Adipocyte (in vitro differentiated cells): ENCODE data around the gene FHL2.
"Not testable (repeated sequence)": the region's sequence is repeated elsewhere in the genome, so short reads cannot be mapped to it uniquely, and the experiment has no call there.

ENCODE experiments used
- DNase-seq: peaks from one replicate; pipeline ENCODE4 v3.0.0-alpha.2; 2015; ENCODE audit warnings: low read depth
- H3K27me3 ChIP-seq: replicated peaks from 2 replicates; pipeline ENCODE4 v1.7.0; 2013; ENCODE audit warnings: mild to moderate bottlenecking, low read length, moderate library complexity; ENCODE audit not compliant: control insufficient read depth, insufficient read depth
- H3K36me3 ChIP-seq: 2 replicates; pipeline ENCODE4 v1.7.0; 2013; ENCODE audit warnings: low read length, mild to moderate bottlenecking, moderate library complexity; ENCODE audit not compliant: control insufficient read depth, insufficient read depth, severe bottlenecking
- H3K4me1 ChIP-seq: 2 replicates; pipeline ENCODE4 v1.7.0; 2013; ENCODE audit warnings: mild to moderate bottlenecking, low read length, moderate library complexity; ENCODE audit not compliant: control insufficient read depth, insufficient read depth
- H3K4me3 ChIP-seq: 2 replicates; pipeline ENCODE4 v1.7.0; 2013; ENCODE audit warnings: mild to moderate bottlenecking, low read length, moderate library complexity
- H3K9ac ChIP-seq: 2 replicates; pipeline ENCODE4 v1.7.0; 2013; ENCODE audit warnings: mild to moderate bottlenecking, low read length, moderate library complexity
- H3K9me3 ChIP-seq: 2 replicates; pipeline ENCODE4 v1.7.0; 2013; ENCODE audit warnings: mild to moderate bottlenecking, low read length, moderate library complexity; ENCODE audit not compliant: control insufficient read depth

FHL2 gene

DNA sequence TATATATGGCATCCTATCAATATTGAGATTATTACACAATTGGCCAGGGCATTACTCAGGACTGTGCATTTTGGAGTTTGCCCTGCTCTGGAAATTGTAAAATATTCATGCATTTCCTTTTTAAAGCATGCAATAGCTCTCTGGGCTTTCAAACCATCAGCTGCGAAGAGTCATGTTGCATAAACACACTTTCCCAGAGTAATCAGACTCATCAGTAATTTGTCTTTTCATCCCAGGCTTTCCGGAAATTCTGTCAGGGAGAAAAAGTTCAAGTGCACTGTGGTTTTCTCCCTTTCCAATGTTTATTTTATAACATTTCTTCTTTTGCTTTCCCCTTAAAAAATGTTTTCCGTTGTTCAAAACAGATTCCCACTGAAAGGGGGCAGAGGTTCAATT lies 38.9 kb upstream of the FHL2 start:
- H3K27me3 ChIP-seq, result peaks cover 19% of the 10 kb centered on the region
- no peak overlapping the region for H3K4me3 ChIP-seq
- H3K9me3 ChIP-seq, result no peaks in the 10 kb centered on the region
- no peaks in the 10 kb centered on the region for H3K36me3 ChIP-seq
- H3K4me1 ChIP-seq, result peaks cover 15% of the 10 kb centered on the region
- H3K9ac ChIP-seq, result no peak overlapping the region
- DNase-seq, result peak; percentile 82

DNA sequence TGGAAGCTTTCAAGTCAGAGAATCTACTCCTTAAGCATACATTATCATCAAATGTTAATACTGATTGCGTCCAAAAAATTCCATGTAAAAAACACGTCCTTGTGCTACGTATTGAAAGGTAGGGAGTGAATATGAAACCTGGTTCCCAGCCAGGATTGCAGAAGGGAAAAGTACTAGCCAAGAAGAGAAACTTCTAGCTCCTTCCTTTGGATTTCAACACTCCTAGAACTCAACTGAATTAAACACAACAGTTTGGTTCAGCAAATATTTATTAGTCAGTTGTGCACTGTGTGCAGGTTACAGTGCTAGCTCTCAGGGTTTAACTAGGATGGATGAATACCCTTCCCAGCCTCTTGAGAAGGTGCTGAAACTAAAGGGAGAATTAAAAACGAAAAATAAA lies 33.9 kb upstream of the FHL2 start:
- H3K4me3 ChIP-seq, result peak overlapping the region; percentile 7
- H3K9me3 ChIP-seq, result no peaks in the 10 kb centered on the region
- H3K27me3 ChIP-seq, result peaks cover 12% of the 10 kb centered on the region
- DNase-seq, result no peak
- no peak overlapping the region for H3K9ac ChIP-seq
- no peaks in the 10 kb centered on the region for H3K36me3 ChIP-seq
- H3K4me1 ChIP-seq, result peaks cover 20% of the 10 kb centered on the region

DNA sequence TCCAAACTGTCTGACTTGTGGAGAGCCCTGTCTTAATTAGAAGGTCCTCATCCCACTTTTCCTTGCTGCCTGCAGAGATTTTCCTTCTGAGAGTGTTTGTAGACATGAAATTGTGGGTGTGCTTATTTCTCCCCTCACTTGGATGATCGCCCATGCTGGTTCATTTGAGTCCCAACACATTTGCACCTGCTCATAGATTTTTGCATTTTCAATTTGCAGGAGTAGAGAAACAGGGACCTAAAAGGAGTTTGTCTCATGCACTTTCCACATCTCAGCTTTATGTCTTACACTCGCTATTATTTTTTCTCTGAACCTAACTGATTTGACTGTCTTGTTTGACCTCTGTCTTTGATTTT lies 33.2 kb upstream of the FHL2 start:
- H3K36me3 ChIP-seq, result no peaks in the 10 kb centered on the region
- no peak for DNase-seq
- no peak overlapping the region for H3K9ac ChIP-seq
- no peaks in the 10 kb centered on the region for H3K9me3 ChIP-seq
- peaks cover 20% of the 10 kb centered on the region for H3K4me1 ChIP-seq
- H3K27me3 ChIP-seq, result peaks cover 12% of the 10 kb centered on the region
- H3K4me3 ChIP-seq, result no peak overlapping the region

DNA sequence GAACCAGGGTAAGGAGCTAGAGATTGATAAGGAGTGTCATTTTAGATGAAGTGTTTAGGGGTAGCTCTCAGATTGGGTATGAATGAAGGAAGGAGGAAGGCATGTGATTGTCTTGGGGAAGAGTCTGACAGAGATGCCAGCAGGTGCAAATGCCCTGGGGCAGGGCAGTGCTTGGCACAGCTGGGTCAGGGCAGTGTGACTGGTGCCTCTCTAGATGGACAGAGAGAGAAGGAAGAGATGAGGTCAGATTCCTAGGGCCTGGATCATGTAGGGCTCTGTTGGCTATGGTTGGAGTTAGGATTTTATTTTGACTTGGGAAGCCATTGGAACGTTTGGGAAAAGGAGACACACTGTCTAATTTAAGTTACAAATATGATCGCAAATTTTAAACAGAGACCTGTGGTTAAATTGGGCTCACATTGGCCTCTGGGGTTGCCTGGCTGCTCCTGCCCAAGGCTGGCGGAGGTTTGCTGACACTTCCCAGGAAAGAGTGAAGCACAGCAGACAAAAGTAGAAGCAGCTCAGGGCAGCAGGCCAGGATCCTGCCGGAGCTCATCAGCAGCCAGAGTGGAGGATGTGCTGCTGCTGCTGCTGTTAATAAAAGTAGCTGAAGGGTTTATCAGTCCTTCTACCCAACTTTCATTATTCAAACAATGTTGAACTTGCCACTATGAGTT lies 32.7 kb upstream of the FHL2 start:
- H3K36me3 ChIP-seq, result no peaks in the 10 kb centered on the region
- peak; percentile 53 for DNase-seq

DNA sequence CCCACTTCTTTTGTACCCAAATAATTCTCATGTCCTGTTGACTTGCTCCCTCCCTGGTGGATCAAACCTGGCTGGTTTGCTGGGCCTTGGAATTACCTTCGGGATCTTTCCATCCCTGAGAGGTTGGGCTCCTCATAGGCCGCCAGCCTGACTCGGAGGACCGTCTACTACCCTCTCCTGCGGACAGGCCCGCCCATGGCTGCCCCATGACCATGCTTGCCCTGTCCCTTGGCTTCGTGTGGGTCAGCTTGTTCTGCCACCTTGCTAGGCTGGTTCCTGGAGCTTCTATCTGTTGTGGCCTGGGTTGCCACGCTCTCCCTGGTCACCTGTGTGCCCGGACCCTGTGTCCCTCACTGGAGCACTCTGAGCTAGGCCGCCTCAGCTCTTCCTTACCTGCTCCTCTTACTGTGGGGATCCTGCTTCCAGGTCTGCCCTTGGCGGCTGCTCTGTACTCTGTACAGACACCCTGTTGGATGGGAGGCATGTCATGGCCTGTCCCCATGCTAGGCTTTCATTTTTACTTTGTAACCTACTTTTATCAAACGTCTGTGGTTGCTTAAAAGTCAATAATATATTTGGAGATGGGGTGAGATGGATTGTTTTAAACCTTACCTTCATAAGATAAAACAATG lies 29.7 kb upstream of the FHL2 start:
- Histone ChIP-seq H3K36me3 (no peaks in the 10 kb centered on the region), H3K9ac (no peak overlapping the region), H3K27me3 (peaks cover 25% of the 10 kb centered on the region), H3K4me1 (peaks cover 20% of the 10 kb centered on the region), H3K4me3 (no peak overlapping the region), H3K9me3 (peaks cover 2% of the 10 kb centered on the region)
- no peak for DNase-seq

More for the DNA sequence above, 32.7 kb upstream of the FHL2 start:
- peaks cover 17% of the 10 kb centered on the region for H3K27me3 ChIP-seq
- H3K9ac ChIP-seq, result no peak overlapping the region
- no peaks in the 10 kb centered on the region for H3K9me3 ChIP-seq
- peaks cover 20% of the 10 kb centered on the region for H3K4me1 ChIP-seq
- no peak overlapping the region for H3K4me3 ChIP-seq

DNA sequence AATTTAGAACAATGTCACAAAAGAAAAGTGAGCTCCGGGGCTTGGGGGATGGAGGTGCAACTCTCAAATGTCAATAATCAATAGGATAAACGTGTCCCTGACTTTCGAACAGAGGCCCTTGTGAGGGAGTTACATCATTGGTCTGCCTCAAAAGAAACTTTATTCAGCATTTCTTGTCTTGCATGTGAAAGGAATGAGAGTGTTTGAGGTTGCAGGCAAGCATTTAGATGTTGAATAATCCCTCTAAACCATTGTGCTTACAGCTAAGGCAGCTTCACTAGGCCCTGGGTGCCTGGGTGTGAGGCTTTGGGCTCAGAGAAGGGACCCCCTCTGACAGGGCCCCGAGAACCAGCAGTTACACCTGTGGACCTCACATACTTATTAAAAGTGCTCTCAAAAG lies 28.6 kb upstream of the FHL2 start:
- H3K27me3 ChIP-seq, result peaks cover 35% of the 10 kb centered on the region
- no peak overlapping the region for H3K9ac ChIP-seq
- H3K9me3 ChIP-seq, result peaks cover 9% of the 10 kb centered on the region
- peak; percentile 38 for DNase-seq
- no peaks in the 10 kb centered on the region for H3K36me3 ChIP-seq
- no peak overlapping the region for H3K4me3 ChIP-seq
- peaks cover 10% of the 10 kb centered on the region for H3K4me1 ChIP-seq

DNA sequence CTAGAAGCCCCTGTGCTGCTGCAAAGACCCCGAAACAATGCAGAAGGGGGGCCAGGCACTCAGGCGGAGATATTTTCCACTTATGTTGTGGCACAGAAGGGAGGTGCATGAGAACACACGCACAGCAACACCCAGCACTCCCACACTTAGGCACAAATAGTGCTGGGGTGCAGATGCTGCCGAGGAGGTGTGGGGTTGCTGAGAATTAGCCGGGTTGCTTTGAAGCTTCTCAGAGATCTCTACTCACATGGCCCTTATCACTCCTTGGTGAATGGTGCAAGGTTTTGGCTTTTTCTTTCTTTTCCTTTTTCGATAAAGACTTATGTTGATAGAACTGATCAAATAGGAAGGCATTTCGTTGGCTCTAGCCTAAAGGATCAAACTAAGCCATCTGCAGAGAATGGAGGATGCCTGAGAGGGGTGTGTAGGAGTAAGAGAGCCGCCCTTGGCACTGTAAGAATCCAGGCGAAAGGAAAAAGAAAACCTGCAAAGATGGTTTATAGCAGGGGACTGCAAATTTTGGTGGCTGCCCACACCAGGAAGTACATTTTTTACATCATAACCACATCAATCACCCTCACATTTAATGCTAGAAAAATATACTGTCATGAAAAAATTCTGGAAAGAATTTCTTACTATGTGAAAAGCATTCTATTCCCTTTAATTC lies 27.9 kb upstream of the FHL2 start:
- Histone ChIP-seq H3K4me3 (no peak overlapping the region), H3K9me3 (peaks cover 9% of the 10 kb centered on the region), H3K36me3 (no peaks in the 10 kb centered on the region), H3K9ac (no peak overlapping the region), H3K27me3 (peaks cover 42% of the 10 kb centered on the region), H3K4me1 (peaks cover 3% of the 10 kb centered on the region)
- DNase-seq, result peak; percentile 36

DNA sequence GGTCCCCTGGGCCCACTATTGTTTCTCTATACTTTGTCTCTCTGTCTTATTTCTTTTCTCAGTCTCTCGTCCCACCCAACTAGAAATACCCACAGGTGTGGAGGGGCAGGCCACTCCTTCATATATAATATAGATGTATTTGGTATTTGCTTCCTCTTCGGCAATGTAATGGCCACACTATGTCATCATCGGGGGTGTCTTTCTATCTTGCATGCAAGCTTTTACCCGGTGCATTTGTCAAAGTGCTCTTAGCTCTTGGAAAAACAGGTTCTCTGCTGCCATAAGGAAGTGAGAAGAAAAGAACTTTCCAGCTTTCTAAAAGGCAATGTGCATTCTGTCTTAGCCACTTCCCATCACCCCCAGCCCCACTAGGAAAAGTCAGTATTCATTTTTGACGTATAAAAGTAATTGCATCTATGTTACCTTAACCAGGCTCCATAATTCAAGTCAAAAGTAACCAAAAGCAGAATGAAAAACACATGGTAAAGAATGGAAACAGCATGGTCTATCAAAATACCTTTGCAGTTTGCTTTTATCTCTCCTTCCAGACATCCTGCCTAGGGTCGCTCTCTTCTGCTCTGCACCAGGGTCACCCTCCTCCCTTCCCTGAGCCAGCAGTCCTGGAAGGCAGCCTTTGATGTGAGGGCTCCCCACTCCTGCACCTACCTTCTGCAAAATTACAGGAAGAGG lies 27.2 kb upstream of the FHL2 start:
- H3K36me3 ChIP-seq, result no peaks in the 10 kb centered on the region
- H3K9ac ChIP-seq, result no peak overlapping the region
- DNase-seq, result no peak
- H3K9me3 ChIP-seq, result peaks cover 9% of the 10 kb centered on the region
- no peak overlapping the region for H3K4me3 ChIP-seq
- peaks cover 48% of the 10 kb centered on the region for H3K27me3 ChIP-seq
- H3K4me1 ChIP-seq, result no peaks in the 10 kb centered on the region

DNA sequence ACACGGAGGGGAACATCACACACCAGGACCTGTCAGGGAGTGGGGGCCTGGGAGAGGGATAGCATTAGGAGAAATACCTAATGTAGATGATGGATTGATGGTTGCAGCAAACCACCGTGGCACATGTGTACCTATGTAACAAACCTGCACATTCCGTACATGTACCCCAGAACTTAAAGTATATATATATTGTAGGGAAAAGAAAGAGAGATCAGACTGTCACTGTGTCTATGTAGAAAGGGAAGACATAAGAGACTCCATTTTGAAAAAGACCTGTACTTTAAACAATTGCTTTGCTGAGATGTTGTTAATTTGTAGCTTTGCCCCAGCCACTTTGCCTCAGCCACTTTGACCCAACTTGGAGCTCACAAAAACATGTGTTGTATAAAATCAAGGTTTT lies 26.0 kb upstream of the FHL2 start:
- Histone ChIP-seq H3K27me3 (peaks cover 61% of the 10 kb centered on the region), H3K9me3 (peaks cover 14% of the 10 kb centered on the region)
- not testable (repeated sequence) for H3K4me1 ChIP-seq, H3K9ac ChIP-seq, DNase-seq, H3K36me3 ChIP-seq, H3K4me3 ChIP-seq

DNA sequence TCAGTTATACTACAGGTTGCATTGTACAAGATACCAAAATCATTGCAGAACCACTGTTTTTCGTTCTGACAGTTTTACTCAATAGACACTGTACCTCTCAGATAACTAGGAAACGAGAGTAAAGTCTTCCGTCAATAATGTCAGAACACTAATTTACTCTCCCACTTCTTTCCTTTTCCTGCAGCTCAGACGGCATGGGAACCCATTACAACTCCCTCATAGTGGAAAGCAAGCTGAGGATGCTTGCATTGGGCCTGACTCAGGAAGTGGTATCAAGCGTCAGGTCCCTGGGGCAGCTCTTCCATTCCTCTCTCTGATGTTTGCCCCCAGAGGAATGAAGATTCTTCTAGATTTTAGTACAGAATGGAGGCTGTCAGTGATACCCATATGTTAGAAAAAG lies 23.9 kb upstream of the FHL2 start:
- H3K27me3 ChIP-seq, result peaks cover 59% of the 10 kb centered on the region
- peaks cover 20% of the 10 kb centered on the region for H3K9me3 ChIP-seq

DNA sequence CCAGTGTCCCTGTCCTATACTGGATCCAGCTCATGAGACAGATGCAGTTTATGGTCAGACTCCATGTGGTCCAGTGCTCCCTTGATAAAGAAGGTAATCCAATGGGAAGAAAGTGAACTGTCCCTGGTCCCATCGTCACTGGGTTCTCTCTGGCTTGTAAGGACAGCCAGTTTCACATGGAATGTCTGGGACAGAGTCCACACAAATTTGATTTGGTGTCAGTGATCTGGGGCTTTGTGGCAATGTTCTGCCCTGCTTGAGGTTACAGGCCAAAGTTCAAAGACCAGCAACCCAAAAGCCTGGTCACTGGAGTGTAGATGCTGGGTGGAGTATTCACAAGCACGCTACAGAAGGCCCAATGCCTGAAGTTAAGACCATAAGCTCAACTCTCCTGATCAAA lies 22.2 kb upstream of the FHL2 start:
- H3K27me3 ChIP-seq, result peaks cover 50% of the 10 kb centered on the region
- no peak for DNase-seq
- H3K4me3 ChIP-seq, result no peak overlapping the region
- peaks cover 5% of the 10 kb centered on the region for H3K4me1 ChIP-seq
- peaks cover 20% of the 10 kb centered on the region for H3K9me3 ChIP-seq
- no peak overlapping the region for H3K9ac ChIP-seq
- H3K36me3 ChIP-seq, result no peaks in the 10 kb centered on the region

More for the DNA sequence above, 23.9 kb upstream of the FHL2 start:
- Histone ChIP-seq H3K4me1 (peaks cover 4% of the 10 kb centered on the region), H3K36me3 (no peaks in the 10 kb centered on the region), H3K9ac (no peak overlapping the region), H3K4me3 (no peak overlapping the region)
- DNase-seq, result no peak
